Left renal cortex interstitium (tissue), 4 donors: ENCODE data around the gene ADGRL3. TPM values are rescaled to one million over a fixed set of nuclear protein-coding genes. Genes with fewer than 3 reads are reported as not detected.

Experiments
- DNase-seq, 4 donors: peaks; one replicate each; pipeline ENCODE4 v3.0.0-alpha.2; 2013; ENCODE audit warnings: low read depth in 4 of 4, low spot score in 2 of 4, missing footprints in 1 of 4
- polyA plus RNA-seq, 4 donors: library from polyadenylated mRNA; unstranded; fragments of 120-200 nt; gene quantifications; one replicate each; pipeline ENCODE4 v1.2.1, GENCODE V29; 2013; ENCODE audit not compliant: insufficient read length in 4 of 4

Gene ADGRL3
- polyA plus RNA-seq = 10 to 100 TPM; 23.7 to 27.9 (median 24.9) TPM

- DNase-seq = peak; percentile 56 to 76 (median 68)
Observed at GRCh38 chr4:61200187-61200915, at the start of gene ADGRL3. Gene ADGRL3 (plus strand): TSS chr4:61200326.

GRCh38 chr4:61152433-61152832 is 47.7 kb upstream of the ADGRL3 start:
- no peak for DNase-seq

DNA sequence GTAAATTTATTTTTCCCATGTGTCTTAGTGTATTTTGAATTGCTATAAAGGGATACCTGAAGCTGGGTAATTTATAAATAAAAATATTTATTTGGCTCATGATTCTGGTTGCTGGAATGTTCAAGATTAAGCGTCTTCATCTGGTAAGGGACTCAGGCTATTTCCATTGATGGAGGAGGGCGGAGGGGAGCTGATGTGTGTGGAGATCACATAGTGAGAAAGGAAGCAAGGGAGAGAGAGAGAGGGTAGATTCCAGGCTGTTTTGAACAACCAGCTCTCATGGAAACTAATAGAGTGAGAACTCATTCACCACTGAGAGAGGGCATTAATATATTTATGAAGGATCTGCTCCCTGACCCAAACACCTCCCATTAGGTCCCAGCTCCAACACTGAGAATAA is 39.6 kb upstream of the ADGRL3 start:
- DNase-seq = no peak

GRCh38 chr4:61162116-61162515 is 38.0 kb upstream of the ADGRL3 start:
- DNase-seq = no peak

- no peak for DNase-seq
Observed at GRCh38 chr4:61173799-61174198, 26.3 kb upstream of the ADGRL3 start.

DNA sequence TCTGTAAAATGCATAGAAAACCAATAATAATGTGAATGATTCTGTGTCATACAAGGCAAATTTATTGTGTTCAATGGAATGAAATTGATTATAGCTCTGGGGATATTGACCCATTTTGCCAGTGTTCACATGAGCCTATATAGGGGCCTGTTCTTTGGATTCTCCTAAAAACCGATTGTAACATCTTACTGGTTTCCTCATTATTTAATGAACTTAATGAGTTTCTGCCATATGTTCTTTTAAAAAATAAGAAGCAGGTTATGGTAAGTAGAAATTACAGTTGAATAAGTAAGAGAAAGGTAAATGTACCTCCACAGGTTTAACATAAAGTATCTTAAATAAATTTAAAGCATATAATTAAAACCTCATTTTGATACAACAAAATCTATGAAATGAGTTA is 24.6 kb upstream of the ADGRL3 start:
- no peak for DNase-seq

DNA sequence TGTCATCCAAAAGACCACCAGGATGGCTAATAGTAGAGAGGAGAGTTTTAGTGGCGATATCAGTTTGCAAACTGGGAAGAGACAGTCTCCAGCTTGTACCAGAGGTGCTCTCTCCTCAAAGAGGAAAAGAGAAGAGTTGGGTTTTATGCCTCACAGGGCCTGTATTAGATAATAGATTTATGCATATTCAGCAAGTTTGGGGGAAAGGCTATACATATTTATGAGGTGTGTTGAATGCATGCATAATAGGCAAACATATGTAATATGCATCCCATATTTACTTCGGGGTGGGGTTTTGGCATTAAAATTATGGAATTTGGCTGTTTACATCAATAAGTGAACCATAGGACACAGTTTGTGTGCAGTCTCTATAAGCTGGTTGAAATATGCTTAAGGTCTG is 22.8 kb upstream of the ADGRL3 start:
- no peak for DNase-seq

DNA sequence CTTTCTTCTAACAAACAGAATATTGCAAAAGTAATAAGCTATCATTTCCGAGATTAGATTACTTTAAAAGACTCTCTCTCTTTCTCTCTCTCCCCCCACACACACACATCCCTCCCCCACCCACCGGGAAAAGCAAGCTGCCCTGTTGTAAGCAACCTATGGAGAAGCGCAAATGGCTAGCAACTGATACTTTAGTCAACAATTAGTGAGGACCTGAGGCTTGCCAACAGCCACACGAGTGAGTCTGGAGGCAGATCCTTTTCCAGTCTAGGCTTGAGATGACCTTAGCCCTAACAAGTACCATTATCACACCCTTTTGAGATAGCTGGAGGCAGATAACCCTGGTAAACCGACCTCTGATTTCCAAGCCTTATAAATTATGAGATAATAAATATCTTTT is 19.7 kb upstream of the ADGRL3 start:
- DNase-seq = no peak

GRCh38 chr4:61182915-61183314 is 17.2 kb upstream of the ADGRL3 start:
- DNase-seq = no peak

DNA sequence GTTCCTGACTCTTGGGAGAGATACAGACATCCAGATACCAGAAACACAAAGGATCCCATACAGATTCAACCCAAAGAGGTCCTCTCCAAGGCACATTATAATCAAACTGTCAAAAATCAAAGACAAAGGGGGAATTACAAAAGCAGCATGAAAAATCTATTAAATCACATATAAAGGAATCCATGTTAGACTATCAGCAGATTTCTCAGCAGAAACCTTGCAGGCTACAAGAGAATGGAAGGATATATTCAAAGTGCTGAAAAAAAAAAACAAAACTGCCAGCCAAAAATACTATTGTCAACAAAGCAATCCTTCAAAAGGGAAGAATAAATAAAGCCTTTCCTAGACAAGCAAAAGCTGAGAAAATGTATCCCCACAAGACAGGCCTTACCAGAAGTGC is 14.8 kb upstream of the ADGRL3 start:
- DNase-seq = no peak

DNA sequence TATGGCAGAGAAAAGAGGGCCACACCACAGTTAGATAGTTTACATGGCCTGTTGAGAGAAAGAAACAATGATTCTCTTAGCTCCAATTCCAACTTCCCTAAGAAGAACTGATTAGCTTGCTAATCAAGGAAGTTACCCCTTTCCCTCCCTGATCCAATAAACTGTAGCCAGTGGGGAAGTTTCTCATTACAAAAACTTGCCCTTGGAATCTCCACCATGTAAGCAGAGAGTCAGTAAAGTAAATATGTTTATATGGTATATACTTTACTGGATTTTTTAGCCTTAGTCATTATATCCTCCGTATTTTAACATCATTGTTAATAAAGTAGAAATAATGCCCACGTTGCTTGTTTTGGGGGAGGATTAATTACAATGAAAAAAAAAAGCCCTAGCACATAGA is 7.7 kb upstream of the ADGRL3 start:
- DNase-seq = no peak

GRCh38 chr4:61193863-61194262 is 6.3 kb upstream of the ADGRL3 start:
- DNase-seq = no peak

- no peak for DNase-seq
Observed at GRCh38 chr4:61194571-61194970, 5.6 kb upstream of the ADGRL3 start.

- no peak for DNase-seq
Observed at GRCh38 chr4:61195101-61195500, 5.0 kb upstream of the ADGRL3 start.

- no peak for DNase-seq
Observed at GRCh38 chr4:61198686-61199085, 1.4 kb upstream of the ADGRL3 start.

DNA sequence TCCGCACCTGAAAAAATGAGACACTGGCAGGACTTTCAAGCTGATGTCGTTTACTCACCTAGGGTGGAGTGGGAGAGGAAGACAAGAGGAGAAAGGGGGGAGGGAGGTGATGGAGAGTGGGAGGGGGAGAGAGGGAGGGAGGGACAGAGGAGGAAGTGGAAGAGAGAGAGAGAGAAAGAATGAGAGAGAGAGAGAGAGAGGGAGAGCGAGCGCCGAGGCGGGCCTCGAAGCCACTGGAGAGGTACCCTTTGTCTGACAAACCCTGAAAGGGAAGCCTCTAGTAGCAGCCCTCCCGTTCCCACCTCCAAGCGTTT is 296 bp upstream of the ADGRL3 start:
- no peak for DNase-seq

- peak; percentile 37 to 67 (median 50) for DNase-seq
Observed at GRCh38 chr4:61200916-61201526, 895 bp downstream of the ADGRL3 start.

- peak in 2 of 4 donors; percentile 13 to 21 for DNase-seq
Observed at GRCh38 chr4:61201561-61201960, 1.4 kb downstream of the ADGRL3 start.

DNA sequence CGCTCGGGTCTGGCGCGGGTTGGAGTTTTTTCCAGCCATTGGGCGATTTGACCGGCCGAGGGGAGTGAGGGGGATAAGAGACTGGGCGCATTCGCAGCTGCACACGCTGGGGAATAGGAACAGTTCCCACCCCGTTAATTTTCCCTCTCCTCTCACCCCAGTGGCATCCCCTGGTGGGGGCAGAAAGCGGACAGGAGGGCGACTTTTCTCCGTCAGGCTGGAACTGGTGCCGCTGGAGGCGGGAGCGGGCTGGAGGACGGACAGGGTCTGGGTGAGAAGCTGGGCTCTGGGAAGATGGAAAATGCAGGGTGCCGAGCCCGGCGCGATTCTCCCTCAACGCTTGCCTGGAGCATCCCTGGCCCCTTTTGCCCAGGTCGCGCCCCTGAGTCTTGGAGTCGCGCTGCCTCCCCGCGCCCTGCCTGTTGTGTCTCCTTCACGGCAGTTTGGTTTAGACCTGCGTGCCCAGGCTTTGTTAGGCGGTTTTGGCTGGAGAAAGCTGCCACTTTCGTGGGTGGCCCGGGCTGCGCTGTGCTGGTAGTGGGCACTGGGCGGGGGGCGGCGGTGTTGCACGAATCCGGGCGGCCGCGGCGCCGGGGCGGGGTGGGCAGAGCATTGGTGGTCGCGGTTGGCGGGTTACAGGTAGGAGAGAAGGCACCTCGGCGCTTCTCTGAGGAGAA is 2.0 kb downstream of the ADGRL3 start:
- peak in 2 of 4 donors; percentile 19 to 32 for DNase-seq

- DNase-seq = peak in 3 of 4 donors; percentile 28 to 50 (median 45)
Observed at GRCh38 chr4:61202638-61203435, 2.7 kb downstream of the ADGRL3 start.

DNA sequence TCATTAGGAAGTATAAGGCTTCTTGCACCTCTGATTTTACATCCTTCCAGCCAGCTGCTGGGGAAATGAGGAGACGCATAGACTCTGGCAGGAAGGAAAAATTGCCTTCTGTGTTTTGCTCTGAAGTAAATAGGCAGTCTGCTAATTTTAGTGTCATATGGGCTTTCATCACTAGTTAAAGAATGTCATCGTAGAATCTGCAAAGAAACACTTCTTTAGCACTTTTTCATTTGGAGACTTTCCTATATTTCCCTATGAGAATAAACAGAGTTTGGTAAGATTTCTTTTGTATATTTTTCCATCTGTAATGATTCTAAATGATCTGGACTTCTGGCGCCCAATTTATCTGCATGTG is 3.3 kb downstream of the ADGRL3 start:
- DNase-seq = no peak
